GM19452 (cell line): ENCODE results near the gene ANKLE1.
"Not testable (repeated sequence)": the region's sequence is repeated elsewhere in the genome, so short reads cannot be mapped to it uniquely, and the experiment has no call there.

Experiments used
- ATAC-seq: cut with Tn5 transposase; IDR thresholded peaks from one replicate; pipeline ENCODE4 v1.9.1; 2021; ENCODE audit not compliant: unreplicated experiment

ANKLE1 gene

DNA sequence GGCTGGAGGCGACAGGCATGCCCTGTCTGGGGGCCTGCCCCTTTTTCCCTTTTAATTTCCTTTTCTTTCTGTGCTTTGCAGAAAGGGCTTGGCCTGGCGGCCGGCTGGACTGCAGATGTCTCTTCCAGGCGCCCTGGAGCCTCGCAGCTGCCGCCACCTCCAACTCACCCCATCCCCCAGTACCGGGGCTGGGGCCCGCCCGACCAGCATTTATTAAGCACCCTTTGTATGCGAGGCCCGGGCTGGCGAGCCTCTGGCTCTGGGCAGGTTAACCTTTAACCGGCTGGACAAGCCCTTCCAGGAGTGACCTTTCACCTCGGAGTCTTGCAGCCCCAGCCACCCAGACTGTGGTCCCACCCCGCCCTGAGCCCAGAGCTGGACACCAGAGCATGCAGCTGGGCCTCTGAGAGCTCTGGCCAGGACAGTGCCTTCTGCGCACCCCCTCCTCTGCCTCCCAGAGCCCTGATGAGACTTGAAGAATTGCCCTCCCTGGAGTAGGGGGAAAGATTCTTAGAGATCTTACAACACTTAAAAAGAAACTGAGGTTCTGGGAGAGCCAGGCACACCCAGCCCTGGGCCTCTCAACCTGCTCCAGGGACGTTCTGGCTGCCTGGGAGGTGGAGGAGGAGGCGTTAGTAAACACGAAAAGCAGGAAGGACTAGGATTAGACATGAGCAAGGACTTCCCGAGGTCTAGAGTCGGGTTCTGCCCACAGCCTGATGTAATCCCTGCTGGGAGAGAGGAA is 34.8 kb upstream of the ANKLE1 start:
- ATAC-seq = no peak

DNA sequence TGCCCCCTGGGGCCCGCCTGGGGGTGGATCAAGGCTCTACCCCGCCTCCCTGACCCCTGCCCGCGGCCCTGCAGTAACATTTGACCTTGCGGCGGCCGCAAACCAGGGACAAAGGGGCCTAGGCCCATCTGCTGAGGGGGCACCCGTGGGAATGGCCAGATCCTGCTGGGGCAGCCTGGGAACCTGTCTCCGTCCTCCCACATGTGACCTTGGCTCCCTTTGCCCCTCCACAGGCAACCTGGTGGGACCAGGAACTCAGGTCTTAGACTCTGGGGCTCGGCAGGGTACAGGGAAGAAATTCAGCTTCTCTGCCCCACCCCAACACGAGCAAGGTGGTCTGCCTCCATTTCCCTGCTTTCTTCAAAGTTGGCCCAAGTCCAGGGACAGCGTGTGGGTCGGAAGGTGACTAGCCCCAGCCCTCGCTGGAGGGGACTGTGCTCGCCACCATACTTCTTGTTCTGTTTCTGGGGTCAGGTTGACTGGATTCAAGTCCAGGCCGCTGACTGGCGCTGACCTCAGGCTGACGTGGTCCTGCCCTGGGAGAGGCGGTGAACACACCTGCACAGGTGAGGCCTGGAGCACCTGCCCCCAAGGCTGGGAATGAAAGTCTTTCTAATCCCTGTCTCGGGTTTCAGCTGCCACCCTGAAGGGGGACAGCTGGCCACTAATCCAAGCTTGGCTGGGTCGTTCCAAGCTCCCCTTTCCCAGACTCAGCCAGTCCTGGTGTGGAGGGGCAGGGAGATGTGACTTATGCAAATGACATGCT is 33.5 kb upstream of the ANKLE1 start:
- ATAC-seq = no peak

DNA sequence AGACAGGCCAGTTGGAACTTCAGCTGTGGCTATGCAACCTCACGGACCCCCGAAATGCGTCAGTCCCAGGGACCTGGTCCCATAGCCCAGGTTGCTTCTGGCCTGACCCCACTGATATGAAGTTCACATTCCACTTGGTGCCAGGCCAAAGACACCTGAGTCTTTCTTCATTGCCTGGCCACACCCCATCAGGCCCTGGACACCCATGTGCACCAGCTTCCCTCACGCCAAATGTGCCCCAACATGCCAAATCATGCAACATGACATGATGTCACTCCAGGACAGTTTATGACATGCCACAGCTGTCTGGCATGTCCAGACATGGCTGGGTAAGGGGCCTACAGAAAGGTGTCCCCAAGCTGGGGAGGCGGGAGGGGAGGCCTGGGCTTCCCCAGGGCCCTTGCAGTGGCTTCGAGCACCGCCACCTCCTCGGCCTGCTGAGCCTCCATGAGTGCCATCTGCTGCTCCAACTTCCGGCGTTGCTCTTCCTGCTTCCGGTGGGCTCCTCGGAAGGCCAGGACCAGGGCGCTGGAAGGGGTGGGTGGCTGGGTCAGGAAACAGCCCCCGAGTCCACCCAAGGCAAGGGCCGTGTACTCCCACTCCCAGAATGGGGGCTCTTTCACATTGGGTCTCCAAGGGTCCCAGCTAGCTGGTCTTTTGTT is 31.7 kb upstream of the ANKLE1 start:
- no peak for ATAC-seq

DNA sequence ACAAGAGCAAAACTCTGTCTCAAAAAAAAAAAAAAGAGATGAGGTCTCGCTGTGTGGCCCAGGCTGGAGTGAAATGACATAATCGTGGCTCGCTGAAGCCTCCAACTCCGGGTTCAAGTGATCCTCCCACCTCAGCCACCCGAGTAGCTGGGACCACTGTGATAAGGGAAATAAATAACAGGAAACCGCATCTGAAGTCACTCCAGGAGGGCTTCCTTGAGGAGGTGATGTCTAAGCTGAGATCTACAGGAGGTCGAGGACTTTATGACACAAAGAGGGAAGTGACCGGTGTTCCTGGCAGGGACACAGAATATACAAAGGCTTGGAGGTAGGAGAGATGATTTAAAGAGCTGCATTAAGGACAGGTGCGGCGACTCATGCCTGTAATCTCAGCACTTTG is 27.1 kb upstream of the ANKLE1 start:
- ATAC-seq = no peak

DNA sequence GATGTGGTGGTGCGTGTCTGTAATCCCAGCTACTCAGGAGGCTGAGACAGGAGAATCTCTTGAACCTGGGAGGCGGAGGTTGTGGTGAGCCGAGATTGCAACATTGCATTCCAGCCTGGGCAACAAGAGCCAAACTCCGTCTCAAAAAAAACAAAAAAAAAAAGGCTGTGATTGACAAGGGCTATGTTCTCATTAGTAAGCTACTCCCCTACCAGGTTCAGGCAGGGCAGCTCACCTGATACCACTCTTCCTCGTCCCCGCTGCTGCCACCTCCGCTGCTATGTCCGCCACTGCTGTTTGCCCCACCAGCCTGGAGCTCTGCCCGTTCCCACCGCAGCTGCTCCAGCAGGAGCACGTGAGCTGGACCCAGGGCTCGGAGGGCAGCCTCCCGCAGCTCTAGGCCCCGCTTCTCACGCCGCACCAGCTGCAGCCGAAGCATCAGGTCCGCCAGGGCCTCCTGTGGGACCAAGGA is 26.5 kb upstream of the ANKLE1 start:
- no peak for ATAC-seq

DNA sequence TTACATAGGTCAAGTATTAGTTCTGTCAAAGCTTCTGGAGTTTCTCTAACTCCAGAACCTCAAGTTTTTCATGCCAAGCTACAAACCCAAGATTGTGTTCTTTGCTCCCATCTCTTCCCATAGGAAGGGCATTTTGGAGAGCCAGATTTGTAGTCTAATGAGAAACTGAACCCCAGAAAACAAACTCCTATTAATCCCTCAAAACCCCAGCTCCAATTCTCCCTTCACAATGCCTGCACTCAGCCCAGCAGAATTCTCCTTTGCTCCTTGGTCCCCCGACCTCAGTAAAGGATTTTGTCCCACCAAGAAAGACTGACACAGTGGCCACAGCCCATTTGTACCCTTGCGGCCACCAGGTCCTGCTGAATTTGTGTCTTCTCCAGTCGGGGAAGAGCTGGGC is 25.6 kb upstream of the ANKLE1 start:
- ATAC-seq = no peak

DNA sequence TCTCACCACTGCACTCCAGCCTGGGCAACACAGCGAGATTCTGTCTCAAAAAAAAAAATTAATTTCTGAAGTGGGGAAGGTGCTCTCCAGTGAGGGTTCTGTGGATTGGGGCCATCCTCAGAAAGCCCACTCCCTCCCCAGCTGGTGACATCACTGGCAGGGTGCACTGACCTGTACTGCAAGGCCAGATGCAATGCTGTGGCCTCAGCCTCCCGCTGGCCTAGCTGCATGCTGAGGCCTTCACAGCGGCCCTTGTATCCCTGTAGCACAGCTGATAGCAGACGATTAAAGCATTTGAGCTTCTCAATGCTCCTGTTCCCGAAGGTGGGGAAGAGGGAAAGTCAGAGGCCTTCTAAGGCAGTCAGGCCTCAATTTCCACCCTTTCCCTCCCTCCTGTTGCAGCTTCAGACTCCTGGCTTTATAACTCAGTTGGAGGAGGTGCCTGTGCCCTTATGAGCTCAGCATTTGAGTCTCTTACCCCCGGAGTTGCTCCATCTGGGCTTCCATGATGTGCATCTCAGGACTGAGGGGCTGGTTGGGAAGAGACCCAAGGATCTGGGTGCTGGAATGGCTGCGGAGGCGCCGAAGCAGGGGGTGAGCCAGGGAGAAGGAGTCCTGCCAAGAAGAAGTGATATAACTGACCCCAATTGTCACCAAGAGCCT is 22.5 kb upstream of the ANKLE1 start:
- ATAC-seq = no peak

DNA sequence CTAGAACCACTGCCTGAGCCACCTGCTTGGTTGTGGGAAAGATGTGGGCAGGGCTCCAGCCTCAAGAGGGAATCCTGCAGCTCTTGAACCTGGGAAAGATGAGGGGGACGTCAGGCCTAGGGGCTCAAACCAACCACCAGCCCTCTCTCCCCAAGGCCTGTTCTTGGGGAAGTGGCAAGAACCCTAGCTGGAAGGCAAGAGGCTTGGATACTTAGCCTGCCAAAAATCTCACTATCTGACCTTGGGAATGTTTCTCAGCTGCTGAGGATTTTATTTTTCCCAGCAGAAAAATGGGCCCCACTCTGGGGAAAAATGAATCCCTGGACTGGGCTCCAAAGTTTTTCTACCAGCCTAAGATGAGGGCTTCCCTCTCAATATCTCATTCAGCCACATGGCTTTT is 21.8 kb upstream of the ANKLE1 start:
- no peak for ATAC-seq

DNA sequence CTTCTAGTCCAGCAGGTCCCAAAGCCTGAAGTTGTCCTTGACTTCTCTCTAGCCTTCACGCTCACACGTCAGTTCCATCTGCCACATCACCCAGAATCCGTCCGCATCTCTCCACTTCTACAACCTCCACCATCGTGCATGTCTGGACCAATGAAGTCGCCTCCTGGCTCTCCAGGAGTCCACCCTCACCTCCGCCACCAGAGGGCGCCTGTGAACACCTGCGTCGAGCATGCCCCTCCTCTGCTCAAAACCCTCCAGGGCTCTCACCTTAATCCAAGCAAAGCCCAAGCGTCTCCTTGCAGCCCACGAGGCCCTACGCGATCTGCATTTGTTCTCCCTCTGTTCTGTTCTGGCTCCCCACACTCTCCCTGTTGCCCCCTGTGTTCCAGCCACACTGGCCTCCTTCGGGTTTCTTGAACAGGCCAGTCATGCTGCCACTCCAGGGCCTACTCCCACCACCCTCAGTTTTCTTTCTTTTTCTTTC is 20.8 kb upstream of the ANKLE1 start:
- peak; percentile 66 for ATAC-seq

DNA sequence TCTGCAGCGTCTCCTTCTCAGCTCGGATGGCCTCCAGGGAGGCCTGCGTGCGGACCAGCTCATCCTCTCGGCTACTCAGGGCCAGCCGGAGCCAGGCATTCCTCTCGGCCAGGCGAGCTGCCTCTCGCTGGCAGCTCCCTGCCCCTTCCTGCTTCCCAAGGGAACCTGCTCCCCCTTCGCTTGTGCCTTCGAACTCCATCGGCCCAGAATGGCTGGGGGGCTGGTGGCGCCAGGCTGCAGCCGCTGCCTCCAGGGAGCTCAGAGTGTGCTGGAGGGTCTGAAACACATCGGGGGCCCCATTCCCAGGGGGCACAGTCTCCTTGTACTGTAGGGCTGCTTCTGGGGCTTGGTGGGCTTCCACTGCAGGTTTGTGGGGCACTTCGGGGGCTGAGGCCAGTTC is 19.1 kb upstream of the ANKLE1 start:
- ATAC-seq = no peak

DNA sequence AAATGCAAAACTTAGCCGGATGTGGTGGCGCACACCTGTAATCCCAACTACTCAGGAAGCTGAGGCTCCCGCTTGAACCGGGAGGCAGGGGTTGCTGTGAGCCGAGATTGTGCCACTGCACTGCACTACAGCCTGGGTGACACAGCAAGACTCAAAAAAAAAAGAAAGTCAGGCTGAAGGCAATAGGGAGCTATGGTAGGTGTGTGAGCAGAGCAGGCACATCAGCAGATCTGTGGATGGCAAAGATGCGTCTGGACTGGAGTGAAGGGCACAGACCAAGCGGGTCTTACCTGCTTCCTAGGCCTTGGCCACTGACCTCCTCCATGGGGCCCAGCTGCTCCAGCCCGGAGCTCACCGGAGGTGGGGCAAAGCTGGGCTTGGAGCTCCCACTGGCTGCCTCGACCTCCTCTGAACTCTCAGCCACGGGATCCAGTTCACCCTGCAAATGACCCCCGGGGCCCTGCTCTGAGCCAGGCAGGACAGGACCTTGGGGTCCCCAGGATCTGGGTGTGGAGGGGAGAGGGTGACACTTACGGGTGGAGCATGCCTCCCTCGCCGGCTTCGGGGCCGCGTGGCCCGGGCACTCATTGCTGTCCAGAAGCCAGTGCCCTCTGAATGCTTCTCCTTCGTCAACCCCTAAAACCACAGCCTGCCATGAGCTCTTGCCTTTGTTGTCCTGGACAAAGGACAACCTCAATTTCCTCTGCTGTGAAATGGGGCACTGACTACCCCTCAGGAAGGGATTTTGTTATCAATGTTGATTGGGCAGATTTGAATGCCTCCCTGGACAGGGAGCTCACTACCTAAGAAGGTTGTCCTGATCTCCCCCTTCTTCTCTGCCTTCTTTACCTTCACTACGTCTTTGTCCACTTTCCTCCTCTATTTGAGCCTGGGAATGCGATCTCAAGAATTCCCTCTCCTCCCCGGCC is 17.7 kb upstream of the ANKLE1 start:
- ATAC-seq = no peak

DNA sequence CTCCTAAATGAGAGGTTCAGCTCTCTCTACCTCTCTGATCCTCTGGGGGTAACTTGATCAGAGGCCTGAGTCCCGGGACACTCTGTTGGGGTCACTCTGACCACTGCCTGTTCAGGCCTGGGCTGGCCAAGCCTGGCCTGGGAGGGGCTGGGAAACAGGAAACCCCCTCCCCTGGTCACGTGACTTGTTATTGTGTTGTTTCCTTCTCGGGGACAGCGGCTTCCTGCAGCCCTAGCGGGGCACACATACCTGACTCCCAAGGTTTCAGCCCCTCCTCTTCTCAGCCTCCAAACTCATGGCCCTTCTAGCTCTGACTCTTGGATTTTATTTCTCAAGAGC is 17.1 kb upstream of the ANKLE1 start, which contains the start of gene USHBP1:
TSS of gene USHBP1 (minus strand) at position 105 of the 339 bp plus-strand sequence. CDS start 446 bp downstream, outside the sequence.
- ATAC-seq = no peak

DNA sequence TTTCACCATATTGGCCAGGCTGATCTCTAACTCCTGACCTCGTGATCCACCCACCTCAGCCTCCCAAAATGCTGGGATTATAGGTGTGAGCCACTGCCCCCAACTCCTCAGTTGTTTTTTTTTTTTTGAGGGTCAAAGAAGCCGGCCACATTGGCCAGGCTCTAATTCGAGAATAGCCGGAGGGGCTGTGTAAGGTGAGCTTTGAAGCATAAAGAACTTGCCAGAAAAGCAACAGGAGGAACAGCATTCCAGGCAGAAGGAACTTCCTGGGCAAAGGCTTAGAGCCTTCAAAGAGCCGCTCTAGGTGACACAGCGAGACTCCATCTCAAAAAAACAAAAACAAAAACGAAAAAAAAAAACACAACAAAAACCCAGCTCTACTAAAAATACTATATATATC is 15.7 kb upstream of the ANKLE1 start:
- ATAC-seq = no peak

DNA sequence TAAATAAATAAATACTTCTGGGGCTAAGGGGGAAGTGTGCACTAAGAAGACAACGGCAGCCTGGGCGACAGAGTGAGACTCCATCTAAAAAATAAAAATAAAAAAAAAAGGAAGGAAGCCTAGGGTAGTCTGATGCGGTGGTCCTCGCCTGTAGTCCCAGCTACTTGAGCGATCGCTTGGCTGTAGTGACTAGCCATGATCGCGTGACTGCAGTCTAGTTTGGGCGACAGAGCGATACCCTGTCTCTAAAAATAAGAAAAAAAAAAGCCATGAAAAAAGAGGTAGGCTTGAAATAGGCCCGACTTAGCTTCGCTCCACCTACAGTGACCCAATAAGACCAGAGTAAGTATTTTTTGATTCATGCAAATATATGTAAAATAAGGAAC is 15.1 kb upstream of the ANKLE1 start:
- peak; percentile 11 for ATAC-seq

DNA sequence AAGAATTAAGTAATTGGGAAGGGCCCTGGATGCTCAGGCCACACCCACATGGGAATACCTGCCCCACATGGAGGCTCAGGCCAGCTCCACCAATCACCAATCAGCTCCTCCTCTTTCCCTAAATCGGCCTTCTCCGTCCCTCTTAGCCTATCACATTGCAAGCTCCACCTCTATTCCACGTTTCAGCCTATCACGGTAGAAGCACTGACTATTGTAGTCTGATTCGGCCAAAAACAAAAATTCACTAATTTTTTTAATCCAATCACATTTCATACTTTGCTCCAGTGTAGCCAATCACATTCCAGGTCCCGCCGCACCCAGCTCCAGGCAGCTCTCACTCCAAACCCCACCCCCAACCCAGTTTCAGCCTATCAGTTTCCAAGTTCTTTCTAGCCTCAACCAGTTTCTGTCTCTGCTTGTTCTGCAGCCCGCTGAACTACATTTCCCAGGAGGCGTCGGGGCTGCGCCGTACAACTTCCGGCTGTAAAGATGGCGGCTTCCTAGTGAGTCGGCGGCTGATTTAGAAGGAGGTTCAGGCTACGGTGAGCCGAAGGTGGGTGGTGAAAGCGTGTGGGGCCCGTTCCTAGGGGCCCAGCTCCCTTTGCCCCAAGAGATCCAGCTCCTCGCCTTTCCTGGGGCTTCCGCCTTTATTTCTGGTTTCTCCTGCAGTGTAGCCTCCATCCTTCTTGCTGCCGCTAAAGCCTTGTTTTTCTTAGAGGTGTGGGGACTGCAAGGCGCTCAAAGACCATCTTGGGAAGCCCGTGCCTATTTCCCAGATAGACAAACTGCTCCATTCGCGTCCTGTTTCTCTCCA is 14.5 kb upstream of the ANKLE1 start, which contains the start of gene BABAM1:
TSS of gene BABAM1 (plus strand) at position 469 of the 814 bp plus-strand sequence. CDS start 1,364 bp downstream, outside the sequence.
- ATAC-seq = peak; percentile 84

DNA sequence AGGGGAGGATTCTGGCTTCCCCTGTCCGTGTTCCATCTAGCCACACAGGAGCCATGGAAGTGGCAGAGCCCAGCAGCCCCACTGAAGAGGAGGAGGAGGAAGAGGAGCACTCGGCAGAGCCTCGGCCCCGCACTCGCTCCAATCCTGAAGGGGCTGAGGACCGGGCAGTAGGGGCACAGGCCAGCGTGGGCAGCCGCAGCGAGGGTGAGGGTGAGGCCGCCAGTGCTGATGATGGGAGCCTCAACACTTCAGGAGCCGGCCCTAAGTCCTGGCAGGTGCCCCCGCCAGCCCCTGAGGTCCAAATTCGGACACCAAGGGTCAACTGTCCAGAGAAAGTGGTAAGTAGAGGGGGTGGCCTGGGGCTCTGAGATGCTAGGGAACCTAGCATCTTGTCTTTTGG is 12.9 kb upstream of the ANKLE1 start:
- ATAC-seq = no peak

DNA sequence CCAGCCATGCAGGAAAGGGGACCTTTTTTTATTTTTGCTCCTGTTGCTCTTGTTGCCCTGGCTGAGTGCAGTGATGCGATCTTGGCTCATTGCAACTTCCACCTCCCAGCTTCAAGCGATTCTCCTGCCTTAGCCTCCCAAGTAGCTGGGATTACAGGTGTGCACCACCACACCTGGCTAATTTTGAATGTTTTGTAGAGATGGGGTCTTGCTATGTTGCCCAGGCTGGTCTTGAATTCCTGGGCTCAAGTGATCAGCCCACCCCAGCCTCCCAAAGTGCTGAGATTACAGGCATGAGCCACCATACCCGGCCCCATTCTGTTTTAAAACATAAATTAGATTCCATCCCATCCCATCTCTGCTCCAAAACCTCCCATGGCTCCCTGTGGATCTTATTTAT is 6.8 kb upstream of the ANKLE1 start:
- not testable (repeated sequence) for ATAC-seq

DNA sequence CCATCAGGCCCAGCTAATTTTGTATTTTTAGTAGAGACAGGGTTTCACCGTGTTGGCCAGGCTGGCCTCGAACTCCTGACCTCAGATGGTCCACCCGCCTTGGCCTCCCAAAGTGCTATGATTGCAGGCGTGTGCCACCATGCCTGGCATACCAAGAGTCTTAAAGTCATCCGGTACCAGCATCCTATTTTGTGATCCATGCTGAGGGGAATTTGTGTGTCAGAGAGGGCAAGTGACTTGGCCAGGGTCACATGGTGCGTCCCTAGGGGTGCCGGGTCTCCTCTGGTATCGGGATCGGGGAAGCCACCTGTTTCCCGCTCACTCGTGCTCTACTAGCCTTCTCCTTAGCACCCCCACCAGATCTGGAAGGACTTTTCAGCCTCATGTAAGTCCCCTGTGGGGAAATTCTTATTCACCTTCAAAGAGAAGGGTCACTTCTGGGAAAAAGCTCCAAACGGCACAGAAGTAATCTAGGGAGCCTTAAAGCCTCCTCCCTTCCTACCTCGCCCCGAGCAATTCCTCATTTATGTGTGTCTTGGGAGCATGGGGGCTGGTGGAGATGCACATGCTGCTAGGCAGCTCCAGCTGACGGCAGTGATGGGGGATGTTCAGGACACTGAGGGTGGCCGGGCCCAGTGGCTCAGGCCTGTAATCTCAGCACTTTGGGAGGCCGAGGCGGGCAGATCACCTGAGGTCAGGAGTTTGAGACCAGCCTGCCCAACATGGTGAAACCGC is 6.1 kb upstream of the ANKLE1 start:
- ATAC-seq = no peak
